Stimulated activated CD4-positive, alpha-beta T cell treated with anti-CD3 and anti-CD28 coated beads, Interleukin-4, amount 100 ng/mL, for 48 hours (primary cell): ENCODE data around the gene CDR2L.
"Not testable (repeated sequence)": the region's sequence is repeated elsewhere in the genome, so short reads cannot be mapped to it uniquely, and the experiment has no call there.

Experiments used
- DNase-seq, 2 donors: peaks; one replicate each; pipeline ENCODE4 v3.0.0-alpha.2; 2020; ENCODE audit warnings: low read depth in 2 of 2

CDR2L gene

DNA sequence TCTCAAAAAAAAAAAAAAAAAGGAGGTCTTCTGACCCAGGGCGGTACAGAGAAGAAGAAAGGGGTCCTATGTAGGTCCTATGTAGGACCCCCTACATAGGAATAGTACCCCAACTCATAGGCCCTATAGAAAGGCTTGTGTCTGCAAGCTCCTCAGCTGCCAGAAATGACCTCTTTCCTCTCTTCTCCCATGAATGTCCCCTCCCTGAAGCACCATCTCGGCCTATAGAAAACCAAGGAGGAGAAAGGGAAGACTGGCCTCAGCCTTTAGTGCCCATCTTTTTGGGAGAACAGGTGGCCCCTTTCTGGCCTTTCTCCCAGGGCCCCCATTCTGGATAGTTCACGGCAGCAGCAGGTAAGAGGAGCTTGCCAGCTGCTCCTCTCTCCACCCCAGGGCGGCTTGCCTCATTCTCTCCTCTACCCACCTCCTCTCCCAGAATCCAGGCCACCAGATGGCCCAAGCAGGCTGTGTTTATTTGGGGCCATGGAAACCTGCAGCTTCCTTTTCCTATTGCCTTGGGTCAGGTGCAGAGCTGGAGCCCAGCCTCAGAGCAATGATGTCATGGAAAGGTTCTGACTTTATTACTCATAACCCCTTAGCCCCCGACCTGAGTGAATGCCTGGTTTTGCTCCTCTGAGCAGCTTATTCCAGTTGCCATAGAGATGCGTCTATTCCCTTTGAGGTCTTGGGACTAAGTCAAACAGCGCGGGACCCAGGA, 23.4 kb downstream of the CDR2L start:
- DNase-seq = no peak

DNA sequence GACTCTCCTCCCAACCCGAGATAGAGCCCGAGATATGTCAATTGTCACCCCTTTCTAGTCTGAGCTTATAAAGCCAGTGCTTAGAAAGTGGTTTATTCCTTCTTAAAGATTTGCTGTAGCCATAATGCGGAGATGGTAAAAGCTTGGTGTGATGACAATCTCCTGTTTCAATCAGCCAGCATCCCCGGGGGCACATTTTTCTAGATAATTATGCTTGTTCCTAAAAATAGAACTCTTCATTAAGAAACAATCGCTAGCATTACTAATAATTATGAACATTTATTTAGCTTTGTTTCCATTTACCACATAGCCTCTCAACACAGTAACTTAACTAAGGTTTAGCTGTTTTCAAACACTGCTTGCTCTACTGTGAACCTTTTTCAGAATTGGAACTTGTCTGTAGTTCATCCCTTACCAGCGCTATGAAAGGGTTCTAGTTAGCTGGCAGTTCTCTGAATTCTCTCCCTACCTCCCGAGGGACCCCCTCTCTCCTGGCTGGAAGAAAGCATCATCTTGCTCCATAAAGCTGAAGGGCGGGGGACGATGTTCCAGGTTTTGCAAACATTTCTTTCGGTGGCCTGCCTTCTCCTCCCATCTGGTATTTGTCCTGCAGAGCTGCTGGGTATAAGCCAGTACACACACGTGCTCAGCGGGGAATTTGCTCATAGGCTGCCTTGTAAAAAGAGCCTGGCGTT, 24.1 kb downstream of the CDR2L start:
- DNase-seq = no peak

DNA sequence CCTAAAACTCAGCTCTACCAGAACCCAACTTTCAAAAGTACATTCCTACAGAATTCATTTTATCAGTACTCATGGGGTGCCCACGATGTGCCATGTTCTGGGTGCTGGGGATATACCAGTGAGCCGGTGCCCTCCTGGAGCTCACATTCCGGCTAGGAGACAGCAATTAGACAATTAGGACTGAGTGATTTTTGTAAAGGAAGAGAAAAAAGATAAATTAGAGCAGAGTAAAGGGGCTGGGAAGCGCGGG, 24.6 kb downstream of the CDR2L start:
- no peak for DNase-seq

DNA sequence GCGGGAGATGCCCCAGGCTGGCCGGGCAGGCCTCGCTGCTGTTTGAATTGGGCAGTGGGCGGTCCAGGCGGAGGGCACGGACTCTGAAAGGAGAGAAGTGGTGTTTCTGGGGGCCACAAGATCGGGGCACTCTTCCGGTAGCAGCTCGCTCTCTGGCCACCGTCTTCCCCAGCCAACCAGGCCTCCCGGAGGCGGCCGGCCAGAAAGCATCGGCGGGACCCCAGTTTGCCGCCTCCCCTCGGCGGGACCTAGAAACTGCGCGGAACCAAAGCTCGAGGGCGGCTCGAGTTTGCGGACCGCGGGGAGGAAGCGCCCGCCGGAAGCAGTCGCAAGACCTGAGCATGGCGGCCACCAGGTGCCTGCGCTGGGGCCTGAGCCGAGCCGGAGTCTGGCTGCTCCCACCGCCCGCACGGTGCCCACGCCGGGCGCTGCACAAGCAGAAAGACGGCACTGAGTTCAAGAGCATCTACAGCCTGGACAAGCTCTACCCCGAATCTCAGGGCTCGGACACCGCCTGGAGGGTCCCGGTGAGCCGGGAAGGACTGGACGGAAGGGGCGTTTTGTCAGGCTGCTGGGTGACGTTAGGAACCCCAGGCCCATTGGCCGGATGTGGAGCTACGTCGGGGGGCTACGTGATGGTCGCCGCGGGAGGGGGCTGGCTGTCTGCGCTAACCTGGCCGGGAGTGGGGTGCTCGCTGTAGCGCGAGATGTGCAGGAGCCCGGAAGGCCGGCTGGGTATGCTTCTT, 25.1 kb downstream of the CDR2L start, which contains the start of gene MRPL58:
Gene MRPL58, plus strand, starts transcription at position 325 of the 746 bp plus-strand sequence. Its CDS starts 17 bp downstream, at position 342.
- DNase-seq = peak; percentile 77 to 80

DNA sequence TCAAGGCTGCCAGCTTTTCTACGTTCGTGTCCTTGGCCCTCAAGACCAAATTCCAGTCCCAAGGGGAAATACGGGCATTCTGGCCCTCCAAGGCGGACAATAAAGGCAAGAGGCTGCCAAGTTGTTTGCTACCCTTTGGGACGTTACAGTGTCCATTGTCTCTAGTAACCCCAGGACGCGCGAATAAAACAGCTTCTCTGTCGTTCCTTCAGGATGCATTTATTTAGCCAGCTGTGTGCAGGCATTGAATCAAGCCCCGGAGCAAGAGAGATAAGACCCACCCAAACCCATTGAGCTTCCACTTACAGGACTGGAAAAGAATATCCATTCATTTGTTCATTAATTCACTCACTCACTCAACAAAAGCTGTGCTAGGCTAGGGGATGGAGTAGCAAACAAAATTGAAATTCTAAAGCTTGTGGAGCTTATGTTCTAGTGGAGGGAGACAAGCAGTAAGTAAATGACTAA, 25.7 kb downstream of the CDR2L start:
- DNase-seq = no peak

DNA sequence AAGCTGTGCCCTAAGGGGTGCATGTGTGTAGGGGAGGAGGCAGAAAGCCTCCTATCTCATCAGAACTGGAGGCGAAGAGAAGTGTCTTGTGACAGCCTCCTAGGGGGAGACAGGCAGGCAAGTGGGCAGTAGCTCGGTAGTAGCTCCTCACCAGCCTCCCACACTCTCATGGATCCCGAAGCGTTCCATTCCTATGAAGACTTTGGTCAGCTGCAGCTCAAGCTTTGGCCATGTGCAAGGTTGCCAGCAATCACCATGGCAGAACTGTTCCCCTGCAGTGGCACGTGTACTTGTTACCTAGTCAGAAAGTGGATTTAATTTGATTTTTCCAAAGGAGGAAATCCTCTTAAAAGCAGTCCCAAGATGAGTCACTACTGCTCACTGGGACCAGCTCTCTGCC, 31.7 kb downstream of the CDR2L start:
- no peak for DNase-seq

DNA sequence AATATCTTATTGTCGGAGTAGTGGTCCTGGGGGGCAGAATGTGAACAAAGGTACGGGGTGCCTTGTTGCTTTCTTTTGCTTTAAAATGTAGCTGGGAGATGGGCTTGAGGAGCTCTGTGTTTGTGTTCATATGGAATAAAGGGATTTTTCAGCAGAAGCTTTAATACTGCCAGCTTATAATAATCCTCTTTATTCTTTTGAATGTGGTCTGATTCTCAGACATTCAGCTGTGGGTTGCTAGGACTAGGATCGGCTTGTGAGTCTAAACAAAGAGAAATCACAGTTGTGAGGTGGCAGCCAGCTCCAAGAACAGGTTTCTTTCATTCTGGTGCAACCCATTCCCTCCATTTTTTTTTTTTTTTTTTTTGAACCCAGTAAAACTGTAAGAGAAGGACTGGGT, 32.3 kb downstream of the CDR2L start:
- DNase-seq = no peak

DNA sequence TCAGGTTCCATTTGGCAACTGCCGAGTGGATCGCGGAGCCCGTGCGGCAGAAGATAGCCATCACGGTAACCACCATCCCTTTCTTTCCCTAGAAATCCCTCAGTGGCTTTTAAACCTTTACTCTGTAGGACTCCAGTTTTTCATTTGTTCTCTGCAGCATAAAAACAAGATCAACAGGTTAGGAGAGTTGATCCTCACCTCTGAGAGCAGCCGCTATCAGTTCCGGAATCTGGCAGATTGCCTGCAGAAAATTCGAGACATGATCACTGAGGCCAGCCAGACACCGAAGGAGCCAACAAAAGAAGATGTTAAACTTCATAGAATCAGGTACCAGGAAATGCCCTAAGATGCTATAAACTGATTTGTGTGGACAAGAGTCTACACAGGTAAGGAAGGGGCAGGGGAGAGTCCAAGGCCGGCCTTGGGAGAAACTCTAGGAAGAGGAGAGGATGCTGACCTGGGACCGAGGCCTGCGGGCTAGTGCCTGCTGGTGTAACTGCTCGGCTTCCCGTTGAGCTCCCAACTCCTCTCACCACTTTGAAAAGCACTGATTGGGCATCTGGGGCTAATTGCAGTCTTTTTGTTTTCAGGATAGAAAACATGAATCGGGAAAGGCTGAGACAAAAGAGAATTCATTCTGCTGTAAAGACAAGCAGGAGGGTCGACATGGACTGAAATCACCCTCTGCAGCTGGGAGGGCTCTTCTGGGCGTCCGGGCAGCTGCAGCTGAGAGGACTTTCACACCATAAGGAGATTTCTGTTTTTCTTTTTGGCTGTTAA, 33.1 kb downstream of the CDR2L start:
- DNase-seq = no peak

DNA sequence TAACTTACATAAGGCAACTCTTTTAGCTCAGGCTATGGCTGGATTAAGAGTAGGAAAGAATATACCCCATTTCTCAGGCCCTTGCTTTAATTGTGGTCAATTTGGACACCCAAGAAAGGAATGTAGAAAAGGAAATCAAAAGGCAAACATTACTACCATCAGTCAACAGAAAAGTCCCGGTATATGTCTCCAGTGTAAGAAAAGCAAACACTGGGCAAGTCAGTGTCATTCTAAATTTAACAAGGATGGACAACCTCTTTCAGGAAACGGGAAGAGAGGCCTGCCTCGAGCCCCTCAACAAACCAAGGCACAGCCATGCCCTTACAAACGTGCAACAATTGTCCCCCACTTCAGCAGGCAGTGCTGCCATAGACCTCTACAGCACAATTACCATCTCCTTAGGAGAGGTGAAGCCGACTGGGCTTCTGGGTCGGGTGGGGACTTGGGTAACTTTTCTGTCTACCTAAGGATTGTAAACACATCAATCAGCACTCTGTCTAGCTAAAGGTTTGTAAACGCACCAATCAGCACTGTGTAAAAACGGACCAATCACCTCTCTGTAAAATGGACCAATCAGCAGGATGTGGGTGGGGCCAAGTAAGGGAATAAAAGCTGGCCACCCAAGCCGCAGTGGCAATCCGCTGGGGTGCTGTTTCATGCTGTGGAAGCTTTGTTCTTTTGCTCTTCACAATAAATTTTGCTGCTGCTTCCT, 37.4 kb downstream of the CDR2L start:
- no peak for DNase-seq

DNA sequence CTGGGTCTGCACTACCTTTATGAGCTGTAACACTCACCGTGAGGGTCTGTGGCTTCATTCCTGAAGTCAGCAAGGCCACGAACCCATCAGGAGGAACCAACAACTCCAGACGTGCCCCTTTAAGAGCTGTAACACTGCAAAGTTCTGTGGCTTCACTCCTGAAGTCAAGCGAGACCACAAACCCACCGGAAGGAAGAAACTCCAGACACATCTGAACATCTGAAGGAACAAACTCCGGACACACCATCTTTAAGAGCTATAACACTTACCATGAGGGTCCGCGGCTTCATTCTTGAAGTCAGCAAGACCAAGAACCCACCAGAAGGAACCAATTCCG, 37.9 kb downstream of the CDR2L start:
- not testable (repeated sequence) for DNase-seq

DNA sequence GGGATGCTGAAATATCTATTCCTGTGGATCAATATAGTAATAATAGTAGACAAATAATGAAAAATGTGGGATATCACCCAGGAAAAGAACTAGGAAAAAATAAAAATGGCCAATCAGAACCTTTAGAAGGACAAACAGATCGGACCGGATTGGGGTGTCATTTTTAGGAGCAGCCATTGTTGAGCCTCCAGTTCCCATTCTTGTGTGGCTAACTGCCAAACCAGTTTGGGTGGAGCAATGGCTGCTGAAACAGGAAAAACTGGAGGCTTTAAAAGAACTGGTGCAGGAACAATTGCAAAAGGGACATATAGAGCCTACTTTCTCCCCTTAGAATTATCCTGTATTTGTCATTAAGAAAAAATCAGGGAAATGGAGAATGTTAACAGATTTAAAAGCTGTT, 39.2 kb downstream of the CDR2L start:
- not testable (repeated sequence) for DNase-seq

DNA sequence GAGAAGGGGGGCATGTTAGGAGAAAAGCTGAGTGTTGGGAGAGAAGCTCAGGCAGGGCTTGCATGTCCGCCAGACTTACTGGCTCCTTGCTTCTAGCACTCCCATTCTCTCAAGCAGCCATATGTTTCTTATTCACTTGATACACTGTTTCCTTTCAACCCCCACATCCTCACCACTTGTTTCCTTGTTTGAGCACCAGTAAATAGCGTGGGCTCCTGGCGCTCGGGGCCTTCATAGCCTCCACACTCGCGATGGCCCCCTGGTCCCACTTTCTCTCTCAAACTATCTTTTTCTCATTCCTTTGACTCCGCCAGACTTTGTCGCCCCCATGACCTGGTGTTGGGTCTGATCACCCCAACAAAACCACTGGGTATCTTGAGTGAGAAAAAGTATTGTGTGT, 42.7 kb downstream of the CDR2L start:
- no peak for DNase-seq

DNA sequence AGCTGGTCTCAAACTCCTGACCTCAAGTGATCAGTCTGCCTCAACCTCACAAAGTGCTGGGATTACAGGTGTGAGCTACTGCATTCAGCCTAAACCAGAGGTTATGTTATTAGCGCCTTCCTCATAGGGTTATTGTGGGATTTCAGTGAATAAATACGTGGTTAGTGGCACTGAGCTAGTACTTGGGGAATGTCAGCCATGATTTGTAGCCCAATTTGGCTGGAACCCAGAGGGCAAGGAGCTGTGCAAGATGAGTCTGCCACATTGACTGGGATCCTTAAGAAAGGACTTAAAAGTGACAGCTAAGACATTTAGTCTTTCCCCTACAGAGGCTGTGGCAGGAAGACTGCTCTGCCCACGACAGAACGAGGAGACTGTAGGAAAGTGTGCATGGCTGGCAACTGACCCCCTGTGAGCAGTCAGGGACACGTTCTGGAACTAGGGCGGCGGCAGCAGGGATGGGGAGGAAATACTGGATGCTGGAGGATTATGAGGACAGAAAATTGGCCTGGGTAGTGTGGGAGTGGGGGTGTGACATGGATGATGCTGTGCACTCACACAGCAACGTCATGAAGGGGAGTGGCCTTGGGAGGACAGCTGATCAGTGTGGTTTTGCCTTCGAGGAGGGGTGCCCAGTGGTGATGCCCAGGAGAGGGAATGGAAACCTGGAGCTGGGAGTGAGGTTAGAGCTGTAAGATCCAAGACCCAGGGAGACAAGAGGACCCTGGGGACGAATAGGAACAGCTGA, 44.7 kb downstream of the CDR2L start:
- peak; percentile 53 to 54 for DNase-seq

DNA sequence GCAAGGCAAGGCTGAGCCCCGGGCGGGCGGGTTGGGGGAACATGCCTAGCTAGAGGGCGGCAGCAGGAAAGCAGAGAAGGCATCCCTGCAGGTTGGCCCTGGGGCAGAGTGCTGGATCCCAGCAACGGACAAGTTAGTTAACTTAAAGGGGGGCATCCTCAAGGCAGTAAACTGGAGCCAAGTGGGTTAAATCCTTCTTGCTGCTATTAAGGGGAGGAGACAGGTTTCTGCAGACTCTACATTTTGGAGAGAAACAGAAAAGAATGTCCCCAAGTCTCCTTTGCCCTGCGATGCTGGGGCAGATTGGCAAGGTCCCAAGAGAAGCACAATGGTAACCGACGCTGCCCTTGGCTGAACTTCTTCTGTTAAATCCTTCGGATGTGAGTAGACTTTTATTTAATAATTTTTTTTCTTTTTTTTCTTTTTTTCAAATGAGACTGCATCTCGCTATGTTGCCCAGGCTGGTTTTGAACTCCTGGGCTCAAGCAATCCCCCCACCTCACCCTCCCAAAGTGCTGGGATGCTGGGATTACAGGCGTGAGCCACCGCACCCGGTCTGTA, 45.4 kb downstream of the CDR2L start:
- DNase-seq = no peak

DNA sequence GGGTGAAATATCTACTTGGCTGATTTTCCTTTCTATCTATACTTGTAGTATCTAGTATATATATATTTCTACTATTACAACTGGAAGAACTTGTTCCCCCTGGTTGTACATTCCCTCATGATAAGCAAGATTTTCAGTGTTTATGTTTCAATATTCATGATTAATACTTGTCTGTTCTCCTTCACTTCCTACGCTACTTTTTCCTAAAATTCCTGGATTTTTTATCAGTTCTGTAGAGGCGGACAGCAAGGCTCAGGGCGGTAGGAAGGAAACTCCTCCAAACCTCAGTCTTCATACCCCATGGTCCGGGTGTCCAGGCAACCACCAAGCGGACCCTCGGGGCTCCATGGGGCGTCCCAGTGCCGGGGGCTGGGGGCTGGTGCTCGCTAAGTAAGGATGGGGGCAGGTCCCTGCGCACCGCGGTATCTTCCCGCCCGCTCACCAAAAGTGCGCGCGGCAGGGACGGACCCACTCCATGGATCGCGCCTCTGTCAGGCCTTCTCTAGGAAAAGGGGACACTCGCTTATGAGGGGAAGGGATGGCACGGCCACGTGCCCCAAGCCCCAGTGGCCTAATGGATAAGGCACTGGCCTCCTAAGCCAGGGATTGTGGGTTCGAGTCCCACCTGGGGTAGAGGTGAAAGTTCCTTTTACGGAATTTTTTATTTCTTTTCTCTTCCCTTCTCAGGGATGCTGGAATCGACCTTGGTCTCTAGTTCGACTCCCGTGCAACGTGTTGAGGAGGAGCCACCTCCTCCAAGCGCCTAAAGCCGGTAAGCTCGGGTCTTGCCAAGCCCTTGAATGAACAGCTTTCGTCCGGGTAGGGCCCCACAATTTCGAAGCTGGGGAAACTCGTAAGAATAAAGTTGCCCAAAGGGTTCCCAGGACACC, 46.2 kb downstream of the CDR2L start:
- peak; percentile 88 to 98 for DNase-seq

DNA sequence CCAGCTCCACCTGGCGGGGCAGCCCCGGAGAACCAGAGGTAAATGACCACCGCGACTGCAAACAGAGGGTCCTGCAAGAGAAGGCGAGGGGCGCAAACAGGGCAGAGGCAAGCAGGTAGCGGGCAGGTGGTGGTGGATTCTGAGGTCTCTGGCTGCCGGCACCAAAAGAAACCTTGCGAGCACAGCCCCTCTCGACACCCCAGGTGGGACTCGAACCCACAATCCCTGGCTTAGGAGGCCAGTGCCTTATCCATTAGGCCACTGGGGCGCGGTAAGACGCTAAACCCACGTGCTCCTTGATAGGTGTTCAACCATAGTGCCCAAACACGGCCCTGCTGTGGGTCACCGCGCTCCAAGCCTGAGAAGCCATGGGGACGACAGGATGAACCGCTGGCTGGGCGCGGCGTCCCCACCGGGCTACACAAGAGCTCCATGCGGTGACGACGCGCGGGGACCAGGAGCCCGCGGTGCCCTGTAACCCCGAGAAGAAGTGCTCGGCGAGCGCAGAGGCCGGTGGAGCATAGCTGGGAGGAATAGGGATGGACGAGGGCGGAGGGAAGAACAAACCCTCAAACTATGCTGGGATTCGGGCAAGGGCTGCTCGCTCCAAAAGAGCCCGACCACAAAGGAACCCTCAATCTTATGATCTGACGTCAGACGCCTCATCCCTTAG, 46.9 kb downstream of the CDR2L start:
- peak; percentile 90 to 98 for DNase-seq

DNA sequence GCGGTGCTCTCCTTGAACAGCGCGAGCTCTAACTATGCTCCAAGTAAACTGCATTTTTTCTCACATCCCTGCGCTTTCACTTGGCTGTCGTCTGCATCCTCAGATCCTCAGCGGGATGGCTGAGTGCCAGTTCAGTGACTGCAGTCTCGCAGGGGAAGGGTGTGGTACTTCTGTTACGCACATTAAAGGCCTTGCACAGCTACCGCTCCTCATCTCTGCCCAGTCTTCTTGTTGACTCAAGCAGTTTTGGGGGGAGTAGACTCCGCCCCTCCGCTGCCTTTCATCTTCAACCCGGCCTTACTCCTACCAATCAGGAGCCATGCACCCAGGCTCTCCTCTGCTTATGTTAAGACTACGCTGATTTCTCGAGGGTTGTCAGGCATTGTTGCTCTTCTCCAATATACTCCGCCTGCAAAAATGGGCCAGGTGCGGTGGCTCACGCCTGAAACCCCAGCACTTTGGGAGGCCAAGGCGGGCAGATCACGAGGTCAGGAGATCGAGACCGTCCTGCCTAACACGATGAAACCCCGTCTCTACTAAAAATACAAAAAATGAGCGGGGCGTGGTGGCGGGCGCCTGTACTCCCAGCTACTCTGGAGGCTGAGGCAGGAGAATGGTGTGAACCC, 49.3 kb downstream of the CDR2L start:
- DNase-seq = peak; percentile 51 to 74

DNA sequence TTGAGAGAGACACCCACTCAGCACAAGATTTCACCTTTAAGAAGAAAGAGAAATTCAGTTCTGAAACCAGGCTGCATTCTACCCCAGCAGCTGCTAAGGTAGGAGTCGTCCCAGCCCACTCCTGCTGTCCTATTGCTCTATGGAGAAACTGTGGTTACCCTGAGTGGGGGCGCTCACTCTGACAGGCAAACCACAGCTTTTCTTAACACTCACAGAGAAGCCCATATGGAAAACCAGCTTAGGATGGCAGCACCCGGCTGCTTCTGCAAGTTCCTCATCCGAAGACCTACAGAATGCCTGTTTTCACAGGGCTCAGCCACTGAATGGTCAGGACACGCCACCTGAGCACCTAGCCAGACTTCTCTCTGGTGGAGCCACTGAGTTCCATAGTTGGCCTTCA, 51.8 kb downstream of the CDR2L start:
- no peak for DNase-seq
